ENCODE measurements around the gene PGAP6. TPM values are rescaled to one million over a fixed set of nuclear protein-coding genes. Genes with fewer than 3 reads are reported as not detected.
"Not testable (repeated sequence)": the region's sequence is repeated elsewhere in the genome, so short reads cannot be mapped to it uniquely, and the experiment has no call there.

Gene PGAP6
- total RNA-seq, 1 donor from 2014 or later = 44.5 TPM

GRCh38 chr16:378821-379182 is 3.0 kb downstream of the PGAP6 start:
- H3K27ac Mint-ChIP-seq = no peak overlapping the region
- CTCF ChIA-PET = no interaction called here
- ATAC-seq (ENCODE audit: low read depth) (no peak), DNase-seq (no peak)
- TF ChIP-seq CTCF (IDR thresholded peaks at IDR 0.05) = no peak
- peaks cover 24% of the 10 kb centered on the region for H3K4me1 Mint-ChIP-seq
- no peaks in the 10 kb centered on the region for H3K27me3 Mint-ChIP-seq
- intact Hi-C loops (cut with micrococcal nuclease) = no loop called here
- H3K9me3 Mint-ChIP-seq = no peaks in the 10 kb centered on the region
- H3K36me3 Mint-ChIP-seq (ENCODE audit: low read depth) = peaks cover 5% of the 10 kb centered on the region
- H3K4me3 Mint-ChIP-seq = no peak overlapping the region
- POLR2A ChIA-PET = no interaction called here

GRCh38 chr16:378113-378820 is 3.5 kb downstream of the PGAP6 start:
- H3K4me3 Mint-ChIP-seq; intact Hi-C loops (cut with micrococcal nuclease); CTCF ChIA-PET; H3K36me3 Mint-ChIP-seq (ENCODE audit: low read depth); H3K9me3 Mint-ChIP-seq; H3K27me3 Mint-ChIP-seq; ATAC-seq (ENCODE audit: low read depth); DNase-seq; H3K27ac Mint-ChIP-seq; POLR2A ChIA-PET: not testable (repeated sequence)
- peaks cover 19% of the 10 kb centered on the region for H3K4me1 Mint-ChIP-seq

- intact Hi-C loops (cut with micrococcal nuclease) = no loop called here
- DNase-seq = no peak
- Mint-ChIP-seq H3K36me3 (ENCODE audit: low read depth) (peaks cover 12% of the 10 kb centered on the region), H3K9me3 (no peaks in the 10 kb centered on the region), H3K4me1 (peaks cover 11% of the 10 kb centered on the region), H3K27me3 (no peaks in the 10 kb centered on the region), H3K27ac (no peak overlapping the region), H3K4me3 (no peak overlapping the region)
- no peak for ATAC-seq (ENCODE audit: low read depth)
- ChIA-PET POLR2A (no interaction called here), CTCF (no interaction called here)
- TF ChIP-seq CTCF (IDR thresholded peaks at IDR 0.05) = no peak
Observed at GRCh38 chr16:377419-377951, 4.3 kb downstream of the PGAP6 start.

- POLR2A ChIA-PET = no interaction called here
- no peaks in the 10 kb centered on the region for H3K27me3 Mint-ChIP-seq
- H3K9me3 Mint-ChIP-seq = no peaks in the 10 kb centered on the region
- ATAC-seq (ENCODE audit: low read depth) (no peak), DNase-seq (no peak)
- no peak for TF ChIP-seq CTCF (IDR thresholded peaks at IDR 0.05)
- H3K4me1 Mint-ChIP-seq = peaks cover 9% of the 10 kb centered on the region
- H3K4me3 Mint-ChIP-seq = no peak overlapping the region
- CTCF ChIA-PET = no interaction called here
- intact Hi-C loops (cut with micrococcal nuclease) = no loop called here
- H3K36me3 Mint-ChIP-seq (ENCODE audit: low read depth) = peaks cover 15% of the 10 kb centered on the region
- H3K27ac Mint-ChIP-seq = no peak overlapping the region
Observed at GRCh38 chr16:376817-377418, 4.9 kb downstream of the PGAP6 start.

GRCh38 chr16:375927-376816 is 5.6 kb downstream of the PGAP6 start:
- no peaks in the 10 kb centered on the region for H3K9me3 Mint-ChIP-seq
- CTCF ChIA-PET = no interaction called here
- DNase-seq = no peak

More at GRCh38 chr16:375927-376816, 5.6 kb downstream of the PGAP6 start:
- H3K4me1 Mint-ChIP-seq = peaks cover 12% of the 10 kb centered on the region
- no peak for ATAC-seq (ENCODE audit: low read depth)
- intact Hi-C loops (cut with micrococcal nuclease) = no loop called here
- POLR2A ChIA-PET = no interaction called here
- H3K36me3 Mint-ChIP-seq (ENCODE audit: low read depth) = peaks cover 18% of the 10 kb centered on the region
- H3K27ac Mint-ChIP-seq = no peak overlapping the region
- TF ChIP-seq CTCF (IDR thresholded peaks at IDR 0.05) = no peak
- no peaks in the 10 kb centered on the region for H3K27me3 Mint-ChIP-seq
- H3K4me3 Mint-ChIP-seq = no peak overlapping the region

Data from activated B cell treated with CpG ODN at 0.5 μM for 24 hours (primary cell).